DLD1 (cell line): Measurements from ENCODE around the gene CTBP1.

Experiments
- in situ Hi-C: cut with HindIII; loops from 2 replicates; pipeline ENCODE4 v1.10.0; 2017; ENCODE audit warnings: low sequenced_read_pairs

The CTBP1 gene

GRCh38 chr4:1211891-1212545, 36.9 kb downstream of the CTBP1 start:
- in situ Hi-C loops = no loop called here

GRCh38 chr4:1211371-1211770, 37.6 kb downstream of the CTBP1 start:
- in situ Hi-C loops = no loop called here

- in situ Hi-C loops = no loop called here
Observed at GRCh38 chr4:1210971-1211370, 38.0 kb downstream of the CTBP1 start.

GRCh38 chr4:1210241-1210841, 38.6 kb downstream of the CTBP1 start:
- in situ Hi-C loops = no loop called here

- in situ Hi-C loops = no loop called here
Observed at GRCh38 chr4:1209821-1210220, 39.1 kb downstream of the CTBP1 start.

- in situ Hi-C loops = no loop called here
Observed at GRCh38 chr4:1208970-1209704, 39.8 kb downstream of the CTBP1 start.

GRCh38 chr4:1208266-1208961, 40.5 kb downstream of the CTBP1 start:
- in situ Hi-C loops = no loop called here

GRCh38 chr4:1207603-1208265, 41.2 kb downstream of the CTBP1 start:
- in situ Hi-C loops = no loop called here

GRCh38 chr4:1207157-1207470, 41.8 kb downstream of the CTBP1 start:
- in situ Hi-C loops = no loop called here

- in situ Hi-C loops = no loop called here
Observed at GRCh38 chr4:1206299-1207156, 42.4 kb downstream of the CTBP1 start.

- in situ Hi-C loops = no loop called here
Observed at GRCh38 chr4:1205586-1206298, 43.2 kb downstream of the CTBP1 start.

- in situ Hi-C loops = no loop called here
Observed at GRCh38 chr4:1204828-1205585, 43.9 kb downstream of the CTBP1 start.

GRCh38 chr4:1204286-1204827, 44.6 kb downstream of the CTBP1 start:
- in situ Hi-C loops = no loop called here

GRCh38 chr4:1203026-1203616, 45.8 kb downstream of the CTBP1 start:
- in situ Hi-C loops = no loop called here

GRCh38 chr4:1202526-1203011, 46.4 kb downstream of the CTBP1 start:
- in situ Hi-C loops = no loop called here

GRCh38 chr4:1201851-1202525, 46.9 kb downstream of the CTBP1 start:
- in situ Hi-C loops = no loop called here

- in situ Hi-C loops = no loop called here
Observed at GRCh38 chr4:1200425-1201035, 48.4 kb downstream of the CTBP1 start.
